ENCODE measurements around the gene SPA17. TPM values are rescaled to one million over a fixed set of nuclear protein-coding genes. Genes with fewer than 3 reads are reported as not detected.

SPA17 gene
- total and polyA plus RNA-seq, 2 of the 4 experiments (the other 2 are of a cell fraction): 9.9 to 10.6 TPM

DNA sequence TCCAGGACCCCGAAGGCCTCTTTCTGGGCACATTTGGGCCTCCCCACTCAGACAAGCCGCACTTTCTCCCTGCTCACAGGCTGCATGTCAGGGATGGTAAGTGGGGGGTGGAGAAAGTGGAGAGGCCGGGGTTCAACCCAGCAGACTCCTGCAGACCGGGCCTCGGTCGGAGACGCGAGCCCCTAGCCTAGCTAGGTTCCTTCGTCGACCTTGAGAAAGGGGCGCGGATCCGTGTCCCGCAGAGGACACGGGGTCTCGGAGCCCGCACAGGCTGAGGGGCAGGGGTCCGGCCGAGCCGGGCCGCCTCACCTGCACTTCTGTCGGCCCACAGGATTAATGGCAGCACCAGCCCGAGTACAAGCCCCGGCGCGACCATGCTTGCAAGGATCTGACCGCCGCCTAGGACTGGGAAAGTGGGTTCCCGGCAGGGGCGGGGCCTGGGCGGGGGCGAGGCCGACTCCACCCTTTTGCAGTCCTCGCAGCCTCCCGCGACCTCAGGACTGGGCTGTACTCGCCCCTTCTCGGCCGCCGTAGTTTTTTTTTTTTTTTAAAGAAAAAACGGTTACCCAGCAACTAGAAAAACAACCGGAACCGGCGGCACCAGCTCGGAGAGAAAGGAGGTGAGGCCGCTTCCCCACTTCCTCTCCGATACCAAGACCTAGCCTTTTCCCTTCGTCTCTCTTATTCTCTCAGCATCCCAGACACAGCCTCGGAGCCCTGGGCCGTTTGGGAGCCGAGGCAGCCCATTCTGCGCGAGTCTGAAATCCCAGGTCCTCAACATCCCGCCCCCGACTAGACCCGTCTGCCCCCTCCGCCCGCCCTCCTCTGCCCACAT is at the start of gene SPA17, which contains the start of gene SIAE (continued):
- TF ChIP-seq SMC3 (IDR thresholded peaks at IDR 0.05; ENCODE audit: low read depth, low read length) (0 out of 2 replicates have a peak, but pooled peaks have one; percentile 1), RFX5 (IDR thresholded peaks at IDR 0.05; ENCODE audit: low read depth, low read length) (no peak)
- TF ChIP-seq, protein P1, sequence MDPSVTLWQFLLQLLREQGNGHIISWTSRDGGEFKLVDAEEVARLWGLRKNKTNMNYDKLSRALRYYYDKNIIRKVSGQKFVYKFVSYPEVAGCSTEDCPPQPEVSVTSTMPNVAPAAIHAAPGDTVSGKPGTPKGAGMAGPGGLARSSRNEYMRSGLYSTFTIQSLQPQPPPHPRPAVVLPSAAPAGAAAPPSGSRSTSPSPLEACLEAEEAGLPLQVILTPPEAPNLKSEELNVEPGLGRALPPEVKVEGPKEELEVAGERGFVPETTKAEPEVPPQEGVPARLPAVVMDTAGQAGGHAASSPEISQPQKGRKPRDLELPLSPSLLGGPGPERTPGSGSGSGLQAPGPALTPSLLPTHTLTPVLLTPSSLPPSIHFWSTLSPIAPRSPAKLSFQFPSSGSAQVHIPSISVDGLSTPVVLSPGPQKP (IDR thresholded peaks at IDR 0.05; ENCODE audit: borderline replicate concordance, low read depth, low read length): no peak
